ENCODE results near the gene FLAD1. TPM values are rescaled to one million over a fixed set of nuclear protein-coding genes. Genes with fewer than 3 reads are reported as not detected.

Gene FLAD1
- total RNA-seq, 2 experiments from 2014 or later, result 45.4 to 49.4 TPM

GRCh38 chr1:154954541-154954940 is 28.6 kb upstream of the FLAD1 start:
- ChIA-PET POLR2A (interaction anchor here (0.6 to 3.7 kb wide), 8 partner anchors 10 to 96 kb away, joined by 3 to 23 read pairs (median 6); partner anchors contain the start of genes ADAM15, CKS1B, FLAD1 and PMVK), CTCF (interaction anchor here (1.0 to 5.3 kb wide), 11 partner anchors 15 to 107 kb away, joined by 3 to 38 read pairs (median 8); partner anchors contain the start of genes ADAM15, FLAD1 and PMVK)
- no peaks in the 10 kb centered on the region for H3K27me3 Mint-ChIP-seq
- intact Hi-C loops (cut with micrococcal nuclease), result no loop called here
- H3K4me3 Mint-ChIP-seq, result peak overlapping the region; percentile 92
- H3K36me3 Mint-ChIP-seq, result peaks cover 12% of the 10 kb centered on the region
- H3K27ac Mint-ChIP-seq, result peak overlapping the region; percentile 97
- DNase-seq, result no peak
- no peaks in the 10 kb centered on the region for H3K9me3 Mint-ChIP-seq
- peaks cover 76% of the 10 kb centered on the region for H3K4me1 Mint-ChIP-seq (ENCODE audit: low read depth)

GRCh38 chr1:154955039-154955717 is 28.0 kb upstream of the FLAD1 start:
- Mint-ChIP-seq H3K4me3 (peak overlapping the region; percentile 92), H3K36me3 (peaks cover 12% of the 10 kb centered on the region), H3K4me1 (ENCODE audit: low read depth) (peaks cover 79% of the 10 kb centered on the region), H3K27me3 (no peaks in the 10 kb centered on the region), H3K27ac (peak overlapping the region; percentile 97), H3K9me3 (no peaks in the 10 kb centered on the region)
- ChIA-PET POLR2A (interaction anchor here (0.5 to 3.7 kb wide), 12 partner anchors 12 to 239 kb away, joined by 3 to 23 read pairs (median 5); partner anchors contain the start of genes ADAM15, CKS1B, FLAD1 and PMVK), CTCF (interaction anchor here (0.7 to 5.3 kb wide), 19 partner anchors 14 to 476 kb away, joined by 3 to 38 read pairs (median 6); partner anchors contain the start of genes ADAM15, FLAD1, LENEP and PMVK)
- intact Hi-C loops (cut with micrococcal nuclease), result loop anchor here (1.0 kb wide), 5 partner anchors 18 to 130 kb away; partner anchors contain the start of genes CKS1B and EFNA4
- peak; percentile 94 for DNase-seq

- intact Hi-C loops (cut with micrococcal nuclease), result loop anchor here (1.0 kb wide), 5 partner anchors 18 to 129 kb away; partner anchors contain the start of genes CKS1B and EFNA4
- Mint-ChIP-seq H3K4me3 (peak within 1 kb of the TSS; percentile 92), H3K36me3 (peaks cover 7% of the 10 kb centered on the region), H3K4me1 (ENCODE audit: low read depth) (peaks cover 75% of the 10 kb centered on the region), H3K9me3 (no peaks in the 10 kb centered on the region), H3K27ac (peak within 1 kb of the TSS; percentile 97), H3K27me3 (no peaks in the 10 kb centered on the region)
- ChIA-PET POLR2A (interaction anchor here (0.5 to 3.7 kb wide), 10 partner anchors 15 to 238 kb away, joined by 3 to 23 read pairs (median 5); partner anchors contain the start of genes ADAM15, CKS1B, PMVK and ZBTB7B), CTCF (interaction anchor here (0.5 to 5.3 kb wide), 19 partner anchors 15 to 956 kb away, joined by 3 to 38 read pairs (median 6); partner anchors contain the start of genes ADAM15, FLAD1, LENEP and PMVK)
- peak; percentile 89 for DNase-seq
These were observed 27.2 kb upstream of the FLAD1 start, which contains the start of gene PBXIP1 for GRCh38 chr1:154955718-154956543. Gene PBXIP1 (minus strand): TSS chr1:154956099. CDS start chr1:154953721, 2,378 bp downstream.

GRCh38 chr1:154956544-154956941 is 26.6 kb upstream of the FLAD1 start:
- ChIA-PET CTCF (interaction anchor here (1.1 to 5.3 kb wide), 10 partner anchors 17 to 129 kb away, joined by 3 to 38 read pairs (median 8); partner anchors contain the start of genes ADAM15, FLAD1 and PMVK), POLR2A (interaction anchor here (0.6 to 3.7 kb wide), 7 partner anchors 16 to 238 kb away, joined by 3 to 23 read pairs (median 8); partner anchors contain the start of genes CKS1B, PMVK and ZBTB7B)
- Mint-ChIP-seq H3K27me3 (no peaks in the 10 kb centered on the region), H3K4me1 (ENCODE audit: low read depth) (peaks cover 69% of the 10 kb centered on the region), H3K9me3 (no peaks in the 10 kb centered on the region), H3K36me3 (peaks cover 8% of the 10 kb centered on the region), H3K27ac (peak overlapping the region; percentile 97), H3K4me3 (peak overlapping the region; percentile 92)
- no peak for DNase-seq
- intact Hi-C loops (cut with micrococcal nuclease), result no loop called here

- Mint-ChIP-seq H3K9me3 (no peaks in the 10 kb centered on the region), H3K4me1 (ENCODE audit: low read depth) (peaks cover 63% of the 10 kb centered on the region), H3K27ac (no peak overlapping the region), H3K36me3 (peaks cover 9% of the 10 kb centered on the region), H3K4me3 (no peak overlapping the region), H3K27me3 (no peaks in the 10 kb centered on the region)
- CTCF ChIA-PET, result no interaction called here
- POLR2A ChIA-PET, result interaction anchor here (0.6 kb wide), 1 partner anchor 41 kb away, joined by 4 read pairs; no protein-coding TSS in a partner anchor
- DNase-seq, result no peak
- intact Hi-C loops (cut with micrococcal nuclease), result no loop called here
These were observed 26.0 kb upstream of the FLAD1 start for GRCh38 chr1:154957091-154957657.

- H3K36me3 Mint-ChIP-seq, result peaks cover 14% of the 10 kb centered on the region
- intact Hi-C loops (cut with micrococcal nuclease), result no loop called here
- no peak overlapping the region for H3K4me3 Mint-ChIP-seq
- H3K27me3 Mint-ChIP-seq, result no peaks in the 10 kb centered on the region
- CTCF ChIA-PET, result no interaction called here
- POLR2A ChIA-PET, result no interaction called here
- no peak overlapping the region for H3K27ac Mint-ChIP-seq
- no peak for DNase-seq
- peaks cover 62% of the 10 kb centered on the region for H3K4me1 Mint-ChIP-seq (ENCODE audit: low read depth)
- H3K9me3 Mint-ChIP-seq, result no peaks in the 10 kb centered on the region
These were observed 25.1 kb upstream of the FLAD1 start for GRCh38 chr1:154958036-154958435.

GRCh38 chr1:154958681-154959425 is 24.3 kb upstream of the FLAD1 start:
- CTCF ChIA-PET, result interaction anchor here (1.0 to 3.8 kb wide), 3 partner anchors 15 to 59 kb away, joined by 4 to 36 read pairs (median 35); partner anchors contain the start of gene CKS1B
- POLR2A ChIA-PET, result no interaction called here
- H3K4me1 Mint-ChIP-seq (ENCODE audit: low read depth), result peaks cover 62% of the 10 kb centered on the region
- no peak for DNase-seq
- intact Hi-C loops (cut with micrococcal nuclease), result no loop called here
- no peaks in the 10 kb centered on the region for H3K27me3 Mint-ChIP-seq
- H3K4me3 Mint-ChIP-seq, result peak overlapping the region; percentile 32
- peaks cover 17% of the 10 kb centered on the region for H3K36me3 Mint-ChIP-seq
- H3K27ac Mint-ChIP-seq, result no peak overlapping the region
- no peaks in the 10 kb centered on the region for H3K9me3 Mint-ChIP-seq

- no peak for DNase-seq
- Mint-ChIP-seq H3K27ac (no peak overlapping the region), H3K27me3 (no peaks in the 10 kb centered on the region), H3K4me3 (no peak overlapping the region), H3K9me3 (no peaks in the 10 kb centered on the region), H3K36me3 (peaks cover 19% of the 10 kb centered on the region), H3K4me1 (ENCODE audit: low read depth) (peaks cover 59% of the 10 kb centered on the region)
- ChIA-PET POLR2A (no interaction called here), CTCF (interaction anchor here (1.0 to 3.8 kb wide), 4 partner anchors 15 to 102 kb away, joined by 4 to 36 read pairs (median 20); partner anchors contain the start of gene CKS1B)
- intact Hi-C loops (cut with micrococcal nuclease), result no loop called here
These were observed 23.7 kb upstream of the FLAD1 start for GRCh38 chr1:154959426-154959780.

GRCh38 chr1:154960446-154961136 is 22.6 kb upstream of the FLAD1 start:
- ChIA-PET POLR2A (interaction anchor here (0.6 to 2.7 kb wide), 11 partner anchors 9 to 56 kb away, joined by 3 to 15 read pairs (median 6); partner anchors contain the start of genes CKS1B, FLAD1, PMVK and SHC1), CTCF (interaction anchor here (0.7 to 3.8 kb wide), 20 partner anchors 8 to 124 kb away, joined by 3 to 36 read pairs (median 6); partner anchors contain the start of genes ADAM15, CKS1B, PMVK and SHC1)
- no peaks in the 10 kb centered on the region for H3K9me3 Mint-ChIP-seq
- no peak for DNase-seq
- intact Hi-C loops (cut with micrococcal nuclease), result loop anchor here (1.0 kb wide), 1 partner anchor 14 kb away; the partner anchor contains the start of gene CKS1B
- H3K36me3 Mint-ChIP-seq, result peaks cover 23% of the 10 kb centered on the region
- H3K27me3 Mint-ChIP-seq, result no peaks in the 10 kb centered on the region
- peaks cover 47% of the 10 kb centered on the region for H3K4me1 Mint-ChIP-seq (ENCODE audit: low read depth)
- H3K4me3 Mint-ChIP-seq, result peak overlapping the region; percentile 96
- H3K27ac Mint-ChIP-seq, result peak overlapping the region; percentile 92
